Large intestine (tissue), 3 donors: ENCODE results near the gene VSIG10L. TPM values are rescaled to one million over a fixed set of nuclear protein-coding genes. Genes with fewer than 3 reads are reported as not detected.

Experiments
- DNase-seq, 2 donors: peaks; one replicate each; pipeline versions ENCODE4 v3.0.0 to v3.0.0-alpha.2; 2013
- H3K27ac ChIP-seq: one replicate; pipeline ENCODE4 v1.5.1; 2013; ENCODE audit warnings: low read length
- H3K27me3 ChIP-seq: 2 replicates; pipeline ENCODE4 v1.6.1; 2013; ENCODE audit warnings: low read length; ENCODE audit not compliant: control insufficient read depth, insufficient read depth
- H3K36me3 ChIP-seq: 2 replicates; pipeline ENCODE4 v1.6.1; 2013; ENCODE audit warnings: low read length; ENCODE audit not compliant: control insufficient read depth, insufficient read depth
- H3K4me1 ChIP-seq: one replicate; pipeline ENCODE4 v1.6.1; 2013; ENCODE audit warnings: low read length; ENCODE audit not compliant: control insufficient read depth, insufficient read depth
- H3K4me3 ChIP-seq: one replicate; pipeline ENCODE4 v1.5.1; 2013; ENCODE audit warnings: low read length
- H3K9me3 ChIP-seq: one replicate; pipeline ENCODE4 v1.6.1; 2013; ENCODE audit warnings: mild to moderate bottlenecking, low read depth, low read length, moderate library complexity; ENCODE audit not compliant: control insufficient read depth
- WGBS: methylation state at CpG from one replicate; pipeline ENCODE4 v1.1.5; 2013; ENCODE audit warnings: low lambda C conversion rate; ENCODE audit not compliant: insufficient coverage; 5-methylcytosine and 5-hydroxymethylcytosine counted together
- polyA plus RNA-seq: library from polyadenylated mRNA; unstranded; fragments of 120-200 nt; gene quantifications from one replicate; pipeline ENCODE4 v1.2.1, GENCODE V29; 2013

Gene VSIG10L
- polyA plus RNA-seq, 1 donor = 2.2 TPM

DNA sequence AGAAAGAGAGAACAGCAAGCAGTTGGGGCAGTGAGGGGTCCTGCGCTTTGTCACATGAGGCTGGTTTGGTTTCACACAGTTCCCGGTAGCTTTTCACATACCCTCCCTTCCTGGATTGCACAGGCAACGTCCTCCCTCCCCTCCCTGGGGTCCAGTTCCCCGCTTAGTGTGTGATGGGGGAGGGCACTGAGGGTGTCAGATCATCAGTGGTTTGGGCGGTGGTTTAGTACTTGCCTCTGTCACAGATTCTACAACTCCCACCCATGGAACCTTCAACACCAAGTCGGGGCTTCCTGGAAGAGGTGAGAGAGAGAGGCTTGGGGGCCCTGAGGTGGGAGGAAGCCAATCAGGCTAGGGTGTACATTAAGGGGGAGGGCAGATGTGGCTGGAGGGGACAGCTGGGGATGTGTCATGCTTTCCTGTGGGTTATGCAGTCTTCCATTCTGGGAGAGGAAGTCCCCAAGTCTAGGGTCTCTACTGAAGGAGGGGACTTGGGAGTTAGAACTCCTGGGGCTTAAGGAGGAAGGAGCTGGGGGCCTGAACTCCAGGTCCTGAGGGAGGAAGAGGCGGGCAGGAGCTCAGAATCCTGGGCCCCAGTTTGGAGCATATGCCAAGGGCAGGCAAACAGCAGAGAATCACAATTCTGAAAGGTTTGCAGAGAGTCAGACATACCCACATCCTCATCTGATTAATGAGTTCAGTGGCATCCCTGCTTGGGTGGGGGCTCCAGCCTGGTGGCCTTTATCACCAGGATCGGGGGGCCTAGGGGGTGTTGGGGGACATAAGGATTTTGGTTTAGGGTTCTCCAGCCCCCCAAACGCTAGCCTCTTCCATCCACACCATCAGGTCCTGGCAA lies 30.9 kb upstream of the VSIG10L start, which contains the start of gene NKG7:
TSS of gene NKG7 (minus strand) at position 6 of the 856 bp plus-strand sequence. CDS start 119 bp downstream, outside the sequence.
- WGBS = no CpG with 5 or more reads among the region's 9 CpGs
- H3K27ac ChIP-seq = no peak within 1 kb of the TSS
- H3K36me3 ChIP-seq = no peaks in the 10 kb centered on the region

DNA sequence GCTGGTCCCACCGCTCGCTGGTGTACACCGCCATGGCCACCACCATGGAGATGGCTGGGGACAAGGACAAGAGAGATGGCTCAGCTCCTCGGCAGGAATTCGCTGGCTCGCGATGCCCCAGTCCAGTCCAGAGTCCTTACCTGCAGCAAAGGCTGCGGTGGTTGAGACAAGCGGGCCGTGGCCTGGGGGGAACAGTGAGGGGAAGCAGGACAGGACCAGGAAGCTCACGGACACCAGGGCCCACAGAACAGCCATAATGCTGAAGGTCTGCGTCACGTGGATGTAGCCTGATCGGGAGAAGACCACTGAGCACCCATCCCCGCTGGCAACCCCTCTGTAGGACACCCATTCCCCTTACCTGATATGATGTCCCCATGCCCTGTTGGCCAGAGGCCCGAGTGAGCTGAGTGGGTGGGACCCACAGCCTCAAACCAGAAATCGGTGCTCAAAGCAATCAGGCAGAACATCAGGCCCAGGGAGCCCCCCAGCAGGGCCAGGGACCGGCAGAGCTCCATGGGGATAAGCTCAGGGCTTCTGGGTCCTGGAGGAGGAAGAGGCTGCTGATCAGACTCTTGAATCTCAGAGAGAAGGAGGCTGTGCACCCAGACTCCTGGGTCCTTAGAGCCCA lies 30.2 kb upstream of the VSIG10L start:
- WGBS = no CpG with 5 or more reads among the region's 18 CpGs
- DNase-seq = no peak
- Histone ChIP-seq H3K27me3 (no peaks in the 10 kb centered on the region), H3K27ac (no peak overlapping the region), H3K4me1 (peaks cover 7% of the 10 kb centered on the region), H3K9me3 (no peaks in the 10 kb centered on the region), H3K36me3 (no peaks in the 10 kb centered on the region), H3K4me3 (no peak overlapping the region)

More for the DNA sequence above, 30.9 kb upstream of the VSIG10L start, which contains the start of gene NKG7:
- H3K9me3 ChIP-seq = no peaks in the 10 kb centered on the region
- peak in 1 of 2 donors; percentile 17 for DNase-seq
- no peak within 1 kb of the TSS for H3K4me3 ChIP-seq
- H3K27me3 ChIP-seq = no peaks in the 10 kb centered on the region
- peaks cover 7% of the 10 kb centered on the region for H3K4me1 ChIP-seq

- Histone ChIP-seq H3K27me3 (no peaks in the 10 kb centered on the region), H3K27ac (no peak overlapping the region), H3K4me3 (no peak overlapping the region), H3K36me3 (no peaks in the 10 kb centered on the region), H3K4me1 (peaks cover 7% of the 10 kb centered on the region), H3K9me3 (no peaks in the 10 kb centered on the region)
- no CpG with 5 or more reads among the region's 8 CpGs for WGBS
- no peak for DNase-seq
Measured at GRCh38 chr19:51371186-51371690, 29.3 kb upstream of the VSIG10L start.

- Histone ChIP-seq H3K36me3 (no peaks in the 10 kb centered on the region), H3K27ac (no peak overlapping the region), H3K27me3 (no peaks in the 10 kb centered on the region), H3K9me3 (no peaks in the 10 kb centered on the region), H3K4me3 (no peak overlapping the region), H3K4me1 (peaks cover 7% of the 10 kb centered on the region)
- DNase-seq = no peak
- WGBS = no CpG with 5 or more reads among the region's 4 CpGs
Measured at GRCh38 chr19:51370230-51370629, 28.3 kb upstream of the VSIG10L start.

DNA sequence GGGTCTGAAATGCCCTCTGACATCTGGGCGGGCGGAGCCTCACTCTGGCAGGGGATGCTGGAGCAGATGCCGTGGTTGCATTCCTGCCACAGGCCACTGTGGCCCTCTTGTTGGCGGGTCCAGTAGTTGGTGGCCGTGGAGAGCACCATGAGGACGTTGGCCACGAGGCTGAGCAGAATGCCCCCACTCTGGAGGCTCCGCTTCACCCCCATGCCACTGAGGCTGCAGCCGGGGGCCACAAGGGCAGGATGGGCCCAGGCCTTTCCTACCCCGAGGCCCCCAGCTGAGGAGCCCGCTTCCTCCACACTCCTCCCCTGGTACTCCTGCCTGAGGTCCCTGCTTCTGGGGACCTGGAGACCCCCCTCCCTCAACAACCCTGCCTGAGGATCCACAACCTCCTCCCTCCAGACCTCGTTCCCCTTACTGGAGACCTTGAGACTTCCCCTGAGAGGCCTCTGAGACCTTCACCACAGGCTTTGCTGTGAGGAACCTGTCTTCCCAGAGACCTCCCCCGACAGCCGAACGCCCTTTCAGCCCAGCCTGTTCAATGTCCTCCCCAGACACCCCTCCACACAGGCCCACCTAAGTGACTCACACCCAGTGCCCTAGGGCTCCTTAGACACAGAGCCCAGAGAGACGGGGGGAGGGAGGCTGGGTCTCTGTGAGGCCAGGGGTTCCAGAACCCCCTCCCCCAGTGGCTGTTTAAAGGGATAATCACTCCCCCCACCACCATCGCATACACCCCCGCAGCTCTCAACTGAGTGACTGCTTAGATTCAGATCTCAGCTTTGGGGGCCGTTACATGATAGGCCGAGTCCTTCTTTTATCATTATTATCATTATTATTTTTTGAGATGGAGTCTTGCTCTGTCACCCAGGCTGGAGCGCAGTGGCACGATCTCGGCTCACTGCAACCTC lies 26.7 kb upstream of the VSIG10L start, which contains the start of gene CLDND2:
TSS of gene CLDND2 (minus strand) at position 638 of the 917 bp plus-strand sequence. CDS start at position 212, 426 bp downstream.
- Histone ChIP-seq H3K36me3 (no peaks in the 10 kb centered on the region), H3K4me3 (peak within 1 kb of the TSS; percentile 62), H3K4me1 (peaks cover 17% of the 10 kb centered on the region), H3K27me3 (no peaks in the 10 kb centered on the region), H3K9me3 (no peaks in the 10 kb centered on the region), H3K27ac (peak within 1 kb of the TSS; percentile 78)
- peak in 1 of 2 donors; percentile 21 for DNase-seq
- WGBS = no CpG with 5 or more reads among the region's 23 CpGs

GRCh38 chr19:51367565-51368365 lies 25.8 kb upstream of the VSIG10L start:
- Histone ChIP-seq H3K27me3 (no peaks in the 10 kb centered on the region), H3K27ac (peak overlapping the region; percentile 98), H3K4me1 (peaks cover 25% of the 10 kb centered on the region), H3K9me3 (no peaks in the 10 kb centered on the region), H3K36me3 (no peaks in the 10 kb centered on the region), H3K4me3 (peak overlapping the region; percentile 62)
- no CpG with 5 or more reads among the region's 64 CpGs for WGBS
- peak; percentile 99 to 100 for DNase-seq

DNA sequence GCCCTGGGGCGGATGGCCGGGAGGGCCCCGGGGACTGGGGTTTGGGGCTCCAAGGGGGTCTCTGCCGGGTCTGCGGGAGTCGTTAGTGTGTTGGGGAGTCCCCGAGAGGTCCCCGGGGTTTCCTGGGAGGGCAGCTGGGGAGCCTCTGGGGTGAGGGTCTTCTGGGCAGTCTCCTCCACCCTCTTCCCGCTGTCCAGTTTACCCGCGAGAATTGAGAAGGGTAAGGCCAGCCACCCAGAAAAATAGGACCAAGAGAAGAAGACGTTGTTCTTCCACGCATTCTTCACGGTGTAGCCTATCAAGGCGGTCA lies 25.3 kb upstream of the VSIG10L start:
- WGBS = no CpG with 5 or more reads among the region's 15 CpGs
- peak overlapping the region; percentile 62 for H3K4me3 ChIP-seq
- H3K27ac ChIP-seq = peak overlapping the region; percentile 98
- H3K9me3 ChIP-seq = no peaks in the 10 kb centered on the region
- H3K4me1 ChIP-seq = peaks cover 31% of the 10 kb centered on the region
- DNase-seq = no peak
- H3K27me3 ChIP-seq = no peaks in the 10 kb centered on the region
- H3K36me3 ChIP-seq = no peaks in the 10 kb centered on the region

DNA sequence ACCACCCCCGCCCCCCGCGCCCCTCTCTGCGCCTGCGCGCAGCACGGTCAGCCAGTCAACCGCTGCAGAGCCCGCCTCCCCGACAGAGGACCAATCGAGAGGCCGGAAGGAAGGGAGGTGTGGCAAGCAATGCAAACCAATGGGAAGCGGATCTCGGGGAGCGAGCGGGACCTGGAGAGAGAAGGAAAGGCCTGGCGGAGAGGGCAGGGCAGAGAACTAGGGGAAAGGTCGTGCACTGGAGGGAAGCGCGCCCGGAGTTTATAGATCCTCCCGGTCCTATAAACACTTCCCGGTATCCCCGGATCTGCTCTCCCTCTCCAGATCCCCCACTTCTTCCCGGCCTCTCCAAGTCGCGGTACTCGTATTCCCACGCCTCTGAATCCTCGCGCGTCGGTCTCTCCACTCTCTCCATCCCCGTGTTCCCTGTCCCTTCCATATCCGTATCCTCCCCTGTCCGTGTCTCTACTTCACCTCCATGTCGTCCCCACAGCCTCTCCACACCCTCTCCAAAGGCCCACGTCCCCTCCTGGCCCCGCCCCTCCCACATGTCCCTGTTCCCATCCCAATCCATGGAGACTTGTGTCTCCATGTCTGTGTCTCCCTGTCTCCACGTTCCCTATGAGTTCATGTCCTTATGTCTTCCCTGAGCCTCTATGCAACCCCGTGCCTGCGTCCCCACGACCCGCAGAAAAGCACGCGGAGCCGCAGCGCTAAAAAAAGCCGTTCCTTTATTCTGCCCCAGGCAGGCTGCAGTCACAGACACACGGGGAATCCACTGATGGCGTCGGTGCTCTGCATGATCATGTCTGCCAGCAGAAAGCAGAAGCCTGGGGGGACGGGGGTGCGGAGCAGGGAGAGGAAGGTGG lies 24.7 kb upstream of the VSIG10L start:
- Histone ChIP-seq H3K4me1 (peaks cover 36% of the 10 kb centered on the region), H3K27ac (peak overlapping the region; percentile 98), H3K9me3 (no peaks in the 10 kb centered on the region), H3K36me3 (no peaks in the 10 kb centered on the region), H3K4me3 (peak overlapping the region; percentile 88), H3K27me3 (no peaks in the 10 kb centered on the region)
- DNase-seq = peak; percentile 99
- WGBS = 0% methylated on average over 1 of the region's 54 CpGs

GRCh38 chr19:51365965-51366388 lies 24.0 kb upstream of the VSIG10L start, which contains the start of gene ETFB:
TSS of gene ETFB (minus strand) at chr19:51366388. CDS start at chr19:51366326, 62 bp downstream.
- H3K36me3 ChIP-seq = no peaks in the 10 kb centered on the region
- no peaks in the 10 kb centered on the region for H3K9me3 ChIP-seq
- no peaks in the 10 kb centered on the region for H3K27me3 ChIP-seq
- DNase-seq = no peak
- peaks cover 41% of the 10 kb centered on the region for H3K4me1 ChIP-seq
- peak within 1 kb of the TSS; percentile 88 for H3K4me3 ChIP-seq
- no CpG with 5 or more reads among the region's 27 CpGs for WGBS
- H3K27ac ChIP-seq = peak within 1 kb of the TSS; percentile 98
